IPS DF 6.9 (cell line): ENCODE results near the gene PER1.
"Not testable (repeated sequence)": the region's sequence is repeated elsewhere in the genome, so short reads cannot be mapped to it uniquely, and the experiment has no call there.

ENCODE experiments used
- DNase-seq: peaks from one replicate; pipeline ENCODE4 v3.0.0-alpha.2; 2013; ENCODE audit warnings: low read depth, low spot score
- H3K27ac ChIP-seq: one replicate; pipeline ENCODE4 v1.5.1; 2013; ENCODE audit warnings: low read length, control low read depth
- H3K27me3 ChIP-seq: 2 replicates; pipeline ENCODE4 v1.6.1; 2013; ENCODE audit warnings: mild to moderate bottlenecking, low read length; ENCODE audit not compliant: control insufficient read depth, insufficient read depth
- H3K36me3 ChIP-seq: 2 replicates; pipeline ENCODE4 v1.6.1; 2013; ENCODE audit warnings: low read length; ENCODE audit not compliant: control insufficient read depth, insufficient read depth
- H3K4me1 ChIP-seq: 2 replicates; pipeline ENCODE4 v1.6.1; 2013; ENCODE audit warnings: low read length; ENCODE audit not compliant: control insufficient read depth, insufficient read depth
- H3K4me3 ChIP-seq: 2 replicates; pipeline ENCODE4 v1.5.1; 2013; ENCODE audit warnings: mild to moderate bottlenecking, low read length
- H3K9me3 ChIP-seq: 2 replicates; pipeline ENCODE4 v1.6.1; 2013; ENCODE audit warnings: low read length, inconsistent platforms; ENCODE audit not compliant: control insufficient read depth, insufficient read depth
- WGBS: extraction: QIAGEN DNeasy Blood & Tissue Kit; methylation state at CpG from one replicate; pipeline ENCODE4 v1.1.7; 2013; ENCODE audit warnings: mixed read lengths, missing lambda C conversion rate; ENCODE audit not compliant: insufficient read length, insufficient coverage; 5-methylcytosine and 5-hydroxymethylcytosine counted together

PER1 gene

DNA sequence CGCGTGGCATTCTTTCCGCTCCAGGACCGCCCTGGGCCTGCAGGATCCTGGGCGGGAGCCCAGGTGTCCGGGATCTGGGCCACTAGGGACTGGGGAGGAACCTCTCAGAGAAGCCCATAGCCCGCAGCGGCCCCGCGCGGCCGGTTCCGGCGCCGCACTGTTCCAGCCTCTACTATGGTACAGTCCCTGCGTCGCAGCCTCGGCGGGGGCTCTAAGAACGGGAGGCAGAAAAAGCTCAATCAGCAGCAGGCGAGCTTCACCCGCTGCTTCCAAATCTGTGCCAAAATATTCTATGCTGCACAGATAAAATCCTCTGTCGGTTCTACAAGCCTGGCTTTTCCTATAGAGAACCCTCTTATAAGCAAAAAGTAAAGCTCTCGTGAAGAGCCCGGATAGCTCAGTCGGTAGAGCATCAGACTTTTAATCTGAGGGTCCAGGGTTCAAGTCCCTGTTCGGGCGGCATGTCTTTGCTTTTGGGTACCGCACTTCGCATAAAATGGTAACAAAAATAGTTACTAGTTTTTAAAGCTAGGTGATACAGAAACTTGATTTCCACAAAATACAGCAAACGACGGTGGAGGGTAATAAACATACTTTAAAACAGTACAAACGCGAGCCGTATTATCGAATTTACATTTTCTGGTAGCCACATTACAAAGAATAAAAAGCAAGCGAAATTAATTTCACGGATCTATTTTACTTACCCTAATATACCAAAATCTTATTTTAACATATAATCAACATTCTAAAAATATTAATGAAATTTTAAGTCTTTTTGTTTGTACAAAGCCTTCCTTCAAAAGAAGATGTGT is 33.2 kb downstream of the PER1 start:
- no peaks in the 10 kb centered on the region for H3K4me1 ChIP-seq
- H3K36me3 ChIP-seq, result no peaks in the 10 kb centered on the region; the same call in 1 of the 2 replicates
- H3K27me3 ChIP-seq, result peaks cover 31% of the 10 kb centered on the region
- H3K27ac ChIP-seq, result no peak overlapping the region
- peak overlapping the region; percentile 90; the same call in 1 of the 2 replicates for H3K4me3 ChIP-seq
- WGBS, result 100% methylated on average over 2 of the region's 38 CpGs
- no peaks in the 10 kb centered on the region for H3K9me3 ChIP-seq
- DNase-seq, result no peak

DNA sequence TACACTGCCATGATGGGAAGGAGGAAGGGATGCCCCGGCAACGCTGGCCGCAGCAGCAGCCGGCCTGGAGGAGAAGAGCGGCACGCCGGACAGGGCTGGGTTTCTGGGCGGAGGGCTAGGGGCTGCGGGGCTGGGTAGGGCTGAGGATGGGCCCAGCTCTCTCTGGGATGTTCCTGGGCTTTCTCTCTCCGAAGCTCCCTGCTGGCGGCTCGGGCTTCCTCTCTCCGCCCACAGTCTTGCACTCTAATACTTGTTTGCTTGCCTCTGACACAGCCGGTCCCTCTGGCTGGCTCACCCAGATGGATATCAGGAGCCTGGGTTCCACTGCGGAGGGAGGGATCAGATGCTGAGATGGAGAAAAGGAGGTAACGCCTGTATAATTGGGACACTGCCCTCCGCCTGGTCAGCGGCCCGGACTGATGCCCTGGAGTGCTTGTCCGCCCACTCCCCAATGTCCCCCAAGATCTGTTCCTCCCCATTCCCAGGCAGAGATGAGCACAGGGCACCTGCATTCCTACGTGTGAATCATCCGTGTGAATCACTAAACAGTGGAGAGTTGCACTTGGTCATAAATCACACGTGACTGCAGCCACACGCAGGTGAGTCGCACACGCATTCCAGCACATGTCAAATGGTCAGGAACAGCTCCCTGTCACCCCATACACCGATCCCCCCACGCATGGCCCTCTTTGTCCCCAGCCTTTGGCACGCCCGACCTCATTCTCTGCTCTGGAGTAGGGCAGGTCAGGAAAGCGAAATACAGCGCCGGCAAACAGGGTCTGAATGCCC is 34.0 kb downstream of the PER1 start, which contains the start of gene ALOXE3:
TSS of gene ALOXE3 (minus strand) at position 535 of the 789 bp plus-strand sequence. CDS start at position 11, 524 bp downstream.
- Histone ChIP-seq H3K4me1 (no peaks in the 10 kb centered on the region), H3K36me3 (no peaks in the 10 kb centered on the region; the same call in 1 of the 2 replicates), H3K27ac (no peak within 1 kb of the TSS), H3K27me3 (peaks cover 23% of the 10 kb centered on the region), H3K9me3 (no peaks in the 10 kb centered on the region), H3K4me3 (peak within 1 kb of the TSS; percentile 90; the same call in 1 of the 2 replicates)
- WGBS, result no CpG with 5 or more reads among the region's 33 CpGs
- no peak for DNase-seq

DNA sequence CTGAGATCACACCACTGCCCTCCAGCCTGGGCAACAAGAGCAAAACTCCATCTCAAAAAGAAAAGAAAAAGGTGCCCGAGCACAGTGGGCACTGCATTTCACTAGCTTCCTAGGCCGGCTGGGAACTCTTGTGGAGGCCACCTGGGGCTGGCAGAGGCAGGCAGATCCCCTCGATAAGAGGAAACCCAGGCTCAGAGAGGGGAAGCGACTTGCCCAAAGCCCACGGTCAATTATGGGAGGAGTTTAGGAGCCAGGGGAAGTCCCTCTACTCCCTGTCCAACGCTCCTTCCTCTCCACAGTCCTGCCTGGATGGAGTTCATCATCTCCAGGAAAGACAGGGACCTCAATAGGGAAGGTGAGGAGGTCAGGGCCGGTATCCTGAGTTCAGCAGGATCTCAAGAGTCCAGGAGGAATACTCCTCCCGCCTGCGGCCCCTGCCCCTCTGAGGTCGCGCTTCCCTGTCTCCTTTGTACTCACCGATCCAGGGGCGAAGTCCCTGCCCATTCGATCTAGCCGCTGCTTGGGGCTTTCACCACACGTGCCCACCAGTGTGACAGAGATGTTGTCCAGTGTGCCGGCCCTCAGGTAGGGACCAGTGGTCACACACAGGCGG is 34.7 kb downstream of the PER1 start:
- Histone ChIP-seq H3K27ac (no peak overlapping the region), H3K27me3 (peaks cover 16% of the 10 kb centered on the region; the same call in 1 of the 2 replicates), H3K9me3 (no peaks in the 10 kb centered on the region), H3K4me3 (peak overlapping the region; percentile 90; the same call in 1 of the 2 replicates), H3K4me1 (no peaks in the 10 kb centered on the region), H3K36me3 (no peaks in the 10 kb centered on the region; the same call in 1 of the 2 replicates)
- no peak for DNase-seq
- no CpG with 5 or more reads among the region's 18 CpGs for WGBS

DNA sequence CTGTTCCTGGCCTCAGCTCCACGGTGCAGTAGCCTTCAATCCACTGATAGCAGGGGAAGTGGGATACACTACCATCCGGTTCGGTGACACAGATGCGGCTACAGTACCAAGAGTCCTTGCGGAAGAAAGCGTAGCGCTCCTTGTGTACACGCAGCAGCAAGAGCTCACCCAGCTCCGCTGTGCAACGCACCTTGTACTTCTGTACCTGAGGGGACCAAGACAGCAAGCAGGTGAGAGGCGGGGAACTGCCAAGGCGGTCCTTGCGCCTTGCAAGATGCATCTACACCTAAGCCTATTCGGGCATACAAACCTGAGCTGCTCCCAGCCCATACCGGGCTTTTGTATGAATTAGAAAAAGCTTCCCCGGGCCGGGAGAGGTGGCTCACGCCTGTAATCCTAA is 35.4 kb downstream of the PER1 start:
- H3K27me3 ChIP-seq, result peaks cover 13% of the 10 kb centered on the region; the same call in 1 of the 2 replicates
- no peaks in the 10 kb centered on the region for H3K9me3 ChIP-seq
- no peaks in the 10 kb centered on the region; the same call in 1 of the 2 replicates for H3K36me3 ChIP-seq
- DNase-seq, result no peak
- no CpG with 5 or more reads among the region's 18 CpGs for WGBS
- H3K27ac ChIP-seq, result no peak overlapping the region
- no peaks in the 10 kb centered on the region for H3K4me1 ChIP-seq
- no peak overlapping the region for H3K4me3 ChIP-seq

DNA sequence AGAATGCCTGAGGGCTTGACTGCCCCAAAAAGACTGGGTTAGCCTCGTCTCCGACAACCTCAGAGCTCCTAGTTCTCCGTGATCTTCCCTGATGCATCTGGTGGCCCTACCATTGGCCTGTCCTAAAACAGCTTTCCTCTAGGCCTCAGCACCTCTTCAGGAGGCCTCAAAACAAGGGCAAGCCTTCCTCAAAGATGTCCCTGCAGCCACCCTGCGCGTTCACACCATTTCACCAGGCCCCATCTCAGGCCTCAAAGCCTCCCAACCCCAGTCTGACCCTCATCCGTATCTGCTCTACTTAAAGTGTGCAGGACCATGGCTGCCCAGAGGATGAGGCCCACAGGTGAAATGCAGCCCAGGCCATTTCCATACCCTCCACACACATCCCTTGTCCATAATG is 41.3 kb downstream of the PER1 start:
- no peak overlapping the region for H3K27ac ChIP-seq
- no peaks in the 10 kb centered on the region; the same call in 1 of the 2 replicates for H3K36me3 ChIP-seq
- no CpG with 5 or more reads among the region's 6 CpGs for WGBS
- no peak overlapping the region for H3K4me3 ChIP-seq
- no peak for DNase-seq
- H3K4me1 ChIP-seq, result 0 out of 2 replicates have a peak, but pooled peaks cover 1% of the 10 kb centered on the region
- no peaks in the 10 kb centered on the region for H3K9me3 ChIP-seq
- peaks cover 3% of the 10 kb centered on the region; the same call in 1 of the 2 replicates for H3K27me3 ChIP-seq

DNA sequence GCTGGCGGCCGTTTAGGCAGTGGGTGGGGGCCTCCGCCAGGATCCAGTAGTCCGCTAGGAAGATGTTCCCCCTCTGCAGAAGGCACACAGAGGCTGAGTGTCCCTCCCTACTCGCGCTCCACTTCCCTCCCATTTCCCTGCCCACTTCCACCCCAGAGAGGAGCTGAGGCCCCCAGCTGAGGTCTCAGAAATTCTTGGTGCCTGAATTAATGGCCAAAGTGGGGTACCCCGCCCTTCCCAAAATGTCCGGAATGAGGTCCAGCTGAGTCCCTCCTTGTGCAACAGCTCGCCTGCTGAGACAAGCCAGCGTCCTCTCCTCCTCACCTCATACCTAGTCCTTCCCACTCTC is 41.8 kb downstream of the PER1 start:
- Histone ChIP-seq H3K4me1 (0 out of 2 replicates have a peak, but pooled peaks cover 1% of the 10 kb centered on the region), H3K36me3 (no peaks in the 10 kb centered on the region; the same call in 1 of the 2 replicates), H3K27ac (no peak overlapping the region), H3K27me3 (peaks cover 3% of the 10 kb centered on the region; the same call in 1 of the 2 replicates), H3K4me3 (no peak overlapping the region), H3K9me3 (no peaks in the 10 kb centered on the region)
- no peak for DNase-seq
- WGBS, result no CpG with 5 or more reads among the region's 10 CpGs

DNA sequence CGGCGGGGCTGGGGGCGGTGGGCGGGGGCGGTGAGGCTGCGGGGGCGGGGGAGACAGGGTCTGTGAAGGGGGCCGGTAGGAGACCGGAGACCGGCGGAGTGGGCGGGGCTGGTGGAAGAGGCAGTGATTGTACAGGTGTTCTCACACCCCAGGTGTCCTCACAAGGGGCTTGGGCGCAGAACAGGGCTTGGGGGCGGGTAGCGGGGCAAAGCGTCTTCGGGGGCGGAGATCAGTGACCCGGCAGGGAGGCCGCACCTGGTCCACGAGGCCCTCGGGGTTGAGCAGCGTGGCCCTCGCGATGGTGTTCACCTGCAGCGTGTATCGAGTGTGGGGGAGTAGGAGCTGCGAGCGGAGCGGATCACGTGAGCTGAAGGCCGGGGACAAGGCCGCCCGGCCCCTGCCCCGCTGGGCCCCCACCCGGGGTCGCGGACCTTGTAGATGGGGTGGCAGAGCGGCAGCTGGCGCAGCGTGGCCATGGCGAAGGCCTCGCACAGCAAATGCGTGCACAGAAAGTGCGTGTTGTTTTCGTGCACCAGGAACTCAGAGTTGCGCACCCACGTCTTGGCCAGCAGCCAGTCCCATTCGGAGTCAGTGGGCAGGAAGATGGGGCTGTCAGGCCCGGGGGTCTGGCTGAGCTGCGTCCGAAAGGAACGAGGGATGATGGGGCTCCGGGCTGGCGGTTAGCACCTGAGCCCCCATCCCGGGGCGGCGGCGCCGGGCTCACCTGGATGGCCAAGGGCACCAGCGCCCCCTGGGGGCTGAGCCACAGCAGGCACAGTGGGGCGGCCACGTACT is 42.3 kb downstream of the PER1 start:
- Histone ChIP-seq H3K27me3 (peaks cover 3% of the 10 kb centered on the region; the same call in 1 of the 2 replicates), H3K27ac (no peak overlapping the region), H3K36me3 (no peaks in the 10 kb centered on the region; the same call in 1 of the 2 replicates), H3K4me1 (0 out of 2 replicates have a peak, but pooled peaks cover 1% of the 10 kb centered on the region), H3K4me3 (peak overlapping the region; percentile 58; the same call in 1 of the 2 replicates), H3K9me3 (no peaks in the 10 kb centered on the region)
- no CpG with 5 or more reads among the region's 63 CpGs for WGBS
- no peak for DNase-seq

DNA sequence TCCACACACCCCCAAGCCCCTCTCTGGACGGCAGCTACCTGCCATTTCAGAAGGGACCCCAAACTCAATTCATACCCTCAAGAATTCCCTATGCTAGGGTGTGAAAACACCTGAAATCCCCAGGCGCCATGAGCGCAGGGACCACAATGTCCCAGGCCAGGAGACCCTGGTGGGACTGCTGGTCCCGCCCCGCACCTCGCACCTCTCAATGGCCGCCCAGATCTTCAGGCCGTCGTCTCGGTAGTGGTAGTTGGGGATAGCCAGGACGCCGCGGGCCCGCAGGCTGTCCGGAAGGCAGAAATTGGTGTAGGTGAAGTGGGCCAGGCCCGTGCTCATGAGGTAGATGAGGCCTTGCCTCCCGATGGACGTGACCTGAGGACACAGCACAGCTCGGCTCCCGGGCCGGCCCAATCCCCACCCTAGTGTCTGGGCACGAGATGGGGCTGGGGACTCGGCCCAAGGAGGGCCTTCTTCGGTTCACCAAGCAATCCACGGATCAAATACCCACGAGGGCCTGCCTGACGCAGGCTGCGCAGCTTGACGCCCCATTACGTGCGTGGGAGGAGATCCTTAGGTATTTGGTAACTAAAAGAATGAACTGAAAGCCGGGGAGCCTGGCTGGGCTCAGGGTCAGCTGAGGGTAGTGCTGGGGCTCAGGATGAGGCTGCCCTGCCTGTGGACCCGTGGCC is 43.1 kb downstream of the PER1 start:
- no peaks in the 10 kb centered on the region for H3K9me3 ChIP-seq
- no peak overlapping the region for H3K4me3 ChIP-seq
- H3K27me3 ChIP-seq, result peaks cover 3% of the 10 kb centered on the region; the same call in 1 of the 2 replicates
- no peak for DNase-seq
- WGBS, result no CpG with 5 or more reads among the region's 33 CpGs
- no peak overlapping the region for H3K27ac ChIP-seq
- H3K36me3 ChIP-seq, result no peaks in the 10 kb centered on the region; the same call in 1 of the 2 replicates
- 0 out of 2 replicates have a peak, but pooled peaks cover 1% of the 10 kb centered on the region for H3K4me1 ChIP-seq

DNA sequence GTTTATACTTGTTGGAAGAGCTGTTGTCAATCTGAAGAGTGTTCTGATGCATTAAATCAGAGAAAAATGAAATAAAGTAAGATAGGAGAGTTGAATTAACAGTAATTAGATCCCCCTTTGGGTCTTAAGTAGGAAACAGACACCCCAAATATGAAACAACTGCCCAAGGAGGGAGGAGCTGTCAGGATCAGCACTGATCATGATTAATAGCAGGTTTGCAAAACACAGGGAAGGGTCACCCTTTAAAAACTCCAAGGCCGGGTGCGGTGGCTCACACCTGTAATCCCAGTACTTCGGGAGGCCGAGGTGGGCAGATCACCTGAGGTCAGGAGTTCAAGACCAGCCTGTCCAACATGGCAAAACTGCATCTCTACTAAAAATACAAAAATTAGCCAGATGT is 45.2 kb downstream of the PER1 start:
- DNase-seq, H3K9me3 ChIP-seq, H3K36me3 ChIP-seq, H3K4me1 ChIP-seq, H3K27me3 ChIP-seq, H3K27ac ChIP-seq, H3K4me3 ChIP-seq: not testable (repeated sequence)
- WGBS, result no CpG with 5 or more reads among the region's 4 CpGs
